Measurements from ENCODE around the gene FAM169A. TPM values are rescaled to one million over a fixed set of nuclear protein-coding genes. Genes with fewer than 3 reads are reported as not detected.
"Not testable (repeated sequence)": the region's sequence is repeated elsewhere in the genome, so short reads cannot be mapped to it uniquely, and the experiment has no call there.

FAM169A gene, protein sequence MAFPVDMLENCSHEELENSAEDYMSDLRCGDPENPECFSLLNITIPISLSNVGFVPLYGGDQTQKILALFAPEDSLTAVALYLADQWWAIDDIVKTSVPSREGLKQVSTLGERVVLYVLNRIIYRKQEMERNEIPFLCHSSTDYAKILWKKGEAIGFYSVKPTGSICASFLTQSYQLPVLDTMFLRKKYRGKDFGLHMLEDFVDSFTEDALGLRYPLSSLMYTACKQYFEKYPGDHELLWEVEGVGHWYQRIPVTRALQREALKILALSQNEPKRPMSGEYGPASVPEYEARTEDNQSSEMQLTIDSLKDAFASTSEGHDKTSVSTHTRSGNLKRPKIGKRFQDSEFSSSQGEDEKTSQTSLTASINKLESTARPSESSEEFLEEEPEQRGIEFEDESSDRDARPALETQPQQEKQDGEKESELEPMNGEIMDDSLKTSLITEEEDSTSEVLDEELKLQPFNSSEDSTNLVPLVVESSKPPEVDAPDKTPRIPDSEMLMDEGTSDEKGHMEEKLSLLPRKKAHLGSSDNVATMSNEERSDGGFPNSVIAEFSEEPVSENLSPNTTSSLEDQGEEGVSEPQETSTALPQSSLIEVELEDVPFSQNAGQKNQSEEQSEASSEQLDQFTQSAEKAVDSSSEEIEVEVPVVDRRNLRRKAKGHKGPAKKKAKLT
- under 1 TPM in 2 of 6 experiments, not detected in 4; 0.02 to 0.07 TPM for total RNA-seq (2021; fragmentation: NEBNext Ultra II Directional; extraction: Animal tissue kit (Norgen Biotek cat#: 25700))
- long read RNA-seq: 0 reads

DNA sequence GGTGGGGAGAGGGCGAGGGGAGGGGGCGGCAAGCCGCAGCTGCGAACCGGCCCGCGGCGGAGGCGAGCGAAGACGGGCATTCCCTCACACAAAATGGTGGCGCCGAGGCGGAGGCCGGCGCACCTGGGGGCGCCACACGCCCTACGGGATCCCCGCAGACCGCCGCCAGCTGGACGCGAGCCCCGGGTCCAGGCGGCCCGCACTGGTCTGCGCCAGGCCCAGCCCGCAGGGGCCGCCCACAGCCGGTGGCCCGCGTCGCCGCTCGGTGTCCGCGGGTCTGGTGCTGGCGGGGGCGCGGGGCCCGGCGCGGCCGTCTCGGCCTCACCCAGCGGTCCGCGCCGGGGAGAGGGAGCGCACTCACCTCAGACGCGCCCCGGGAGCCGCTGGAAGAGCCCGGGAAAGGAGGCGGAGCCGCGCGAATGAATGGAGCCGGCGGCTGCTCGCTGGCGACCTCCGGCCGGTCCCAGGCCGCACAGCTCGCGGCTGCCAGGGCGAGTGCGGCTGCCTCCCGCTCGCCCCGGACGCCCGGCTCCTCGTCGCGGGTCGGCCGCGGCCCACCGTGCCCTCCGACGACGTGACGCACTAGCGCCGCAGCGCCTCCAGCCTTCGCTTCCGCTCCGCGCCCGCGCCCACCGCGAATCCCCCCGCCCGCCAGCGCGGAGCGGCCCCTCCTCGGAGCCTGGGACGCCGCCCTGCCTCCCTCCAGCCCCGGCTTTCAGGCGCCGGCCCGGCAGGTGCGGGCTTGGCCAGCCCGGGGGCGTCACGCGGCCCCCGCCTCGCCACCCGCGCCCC lies at the start of gene FAM169A:
Gene FAM169A (minus strand): TSS at position 584 of the 792 bp plus-strand sequence. CDS start 24,711 bp downstream, outside the sequence.
- Mint-ChIP-seq H3K4me1 (ENCODE audit: low read depth) (peaks cover 12% of the 10 kb centered on the region; the same call in 1 of the 2 replicates), H3K27me3 (ENCODE audit: insufficient read depth) (peaks cover 32% of the 10 kb centered on the region), H3K4me3 (peak within 1 kb of the TSS; percentile 81), H3K9me3 (no peaks in the 10 kb centered on the region), H3K27ac (no peak within 1 kb of the TSS), H3K36me3 (ENCODE audit: low read depth) (peaks cover 5% of the 10 kb centered on the region; the same call in 1 of the 2 replicates)
- no peak for TF ChIP-seq CTCF (IDR thresholded peaks at IDR 0.05)
- no peak for DNase-seq

- no peak for DNase-seq
- Mint-ChIP-seq H3K27ac (no peak overlapping the region), H3K36me3 (ENCODE audit: low read depth) (peaks cover 1% of the 10 kb centered on the region), H3K4me3 (no peak overlapping the region), H3K9me3 (peaks cover 5% of the 10 kb centered on the region; the same call in 1 of the 2 replicates), H3K27me3 (ENCODE audit: insufficient read depth) (peaks cover 13% of the 10 kb centered on the region), H3K4me1 (ENCODE audit: low read depth) (peaks cover 14% of the 10 kb centered on the region)
- TF ChIP-seq CTCF (IDR thresholded peaks at IDR 0.05): no peak
Observed at GRCh38 chr5:74915488-74915887, 49.3 kb upstream of the FAM169A start.

DNA sequence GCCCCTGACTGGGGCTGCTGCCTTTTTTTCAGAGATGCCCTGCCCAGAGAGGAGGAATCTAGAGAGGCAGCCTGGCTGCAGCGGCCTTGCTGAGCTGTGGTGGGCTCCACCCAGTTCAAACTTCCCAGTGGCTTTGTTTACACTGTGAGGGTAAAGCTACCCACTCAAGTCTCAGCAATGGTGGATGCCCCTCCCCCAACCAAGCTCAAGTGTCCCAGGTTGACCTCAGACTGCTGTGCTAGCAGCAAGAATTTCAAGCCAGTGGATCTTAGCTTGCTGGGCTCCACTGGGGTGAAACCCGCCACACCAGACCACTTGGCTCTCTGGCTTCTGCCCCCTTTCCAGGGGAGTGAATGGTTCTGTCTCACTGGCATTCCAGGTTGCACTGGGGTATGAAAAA lies 45.2 kb upstream of the FAM169A start:
- Mint-ChIP-seq H3K36me3 (ENCODE audit: low read depth) (peaks cover 11% of the 10 kb centered on the region), H3K27me3 (ENCODE audit: insufficient read depth) (peaks cover 17% of the 10 kb centered on the region), H3K9me3 (peaks cover 32% of the 10 kb centered on the region)
- H3K4me3 Mint-ChIP-seq; DNase-seq; H3K4me1 Mint-ChIP-seq (ENCODE audit: low read depth); H3K27ac Mint-ChIP-seq: not testable (repeated sequence)

- peaks cover 15% of the 10 kb centered on the region for H3K27me3 Mint-ChIP-seq (ENCODE audit: insufficient read depth)
- H3K4me3 Mint-ChIP-seq; DNase-seq; H3K4me1 Mint-ChIP-seq (ENCODE audit: low read depth); H3K27ac Mint-ChIP-seq: not testable (repeated sequence)
- peaks cover 11% of the 10 kb centered on the region for H3K36me3 Mint-ChIP-seq (ENCODE audit: low read depth)
- peaks cover 32% of the 10 kb centered on the region for H3K9me3 Mint-ChIP-seq
Observed at GRCh38 chr5:74909888-74910287, 43.7 kb upstream of the FAM169A start.

- H3K36me3 Mint-ChIP-seq (ENCODE audit: low read depth): peaks cover 11% of the 10 kb centered on the region
- not testable (repeated sequence) for H3K4me3 Mint-ChIP-seq; H3K4me1 Mint-ChIP-seq (ENCODE audit: low read depth); DNase-seq; H3K27ac Mint-ChIP-seq; H3K27me3 Mint-ChIP-seq (ENCODE audit: insufficient read depth)
- peaks cover 32% of the 10 kb centered on the region for H3K9me3 Mint-ChIP-seq
Observed at GRCh38 chr5:74908237-74908636, 42.0 kb upstream of the FAM169A start.

- not testable (repeated sequence) for H3K27me3 Mint-ChIP-seq (ENCODE audit: insufficient read depth); H3K36me3 Mint-ChIP-seq (ENCODE audit: low read depth); H3K27ac Mint-ChIP-seq; DNase-seq; H3K4me3 Mint-ChIP-seq; H3K4me1 Mint-ChIP-seq (ENCODE audit: low read depth)
- peaks cover 19% of the 10 kb centered on the region for H3K9me3 Mint-ChIP-seq
Observed at GRCh38 chr5:74904713-74905112, 38.5 kb upstream of the FAM169A start.

- peak; percentile 62 for TF ChIP-seq CTCF (IDR thresholded peaks at IDR 0.05)
- H3K27me3 Mint-ChIP-seq (ENCODE audit: insufficient read depth): peaks cover 5% of the 10 kb centered on the region
- H3K27ac Mint-ChIP-seq: no peak overlapping the region
- DNase-seq: no peak
- no peaks in the 10 kb centered on the region for H3K36me3 Mint-ChIP-seq (ENCODE audit: low read depth)
- H3K4me1 Mint-ChIP-seq (ENCODE audit: low read depth): no peaks in the 10 kb centered on the region
- peaks cover 5% of the 10 kb centered on the region for H3K9me3 Mint-ChIP-seq
- H3K4me3 Mint-ChIP-seq: no peak overlapping the region
Observed at GRCh38 chr5:74903165-74903787, 37.1 kb upstream of the FAM169A start.
